RWPE2 (cell line): ENCODE results near the gene PITPNC1.

Experiments used
- ATAC-seq: fragments of 200-7000 bp; cut with Tn5 transposase; 3 replicates; pipeline ENCODE4 v1.9.1; 2021; ENCODE audit warnings: low read depth
- DNase-seq: peaks from one replicate; pipeline ENCODE4 v3.0.0-alpha.2; 2020; ENCODE audit warnings: low spot score
- H3K27ac ChIP-seq: fragments of 450-650 bp; 2 replicates; pipeline ENCODE4 v1.5.1; 2017; ENCODE audit warnings: mild to moderate bottlenecking; ENCODE audit not compliant: poor library complexity, severe bottlenecking
- H3K27me3 ChIP-seq: fragments of 250-450 bp; sonication (Bioruptor Pico); 2 replicates; pipeline ENCODE4 v1.5.1; 2021; ENCODE audit warnings: mild to moderate bottlenecking, moderate library complexity; ENCODE audit not compliant: insufficient read depth, poor library complexity, severe bottlenecking
- H3K36me3 ChIP-seq: fragments of 250-450 bp; sonication (Bioruptor Pico); 2 replicates; pipeline ENCODE4 v1.5.1; 2020; ENCODE audit warnings: low read depth, mild to moderate bottlenecking, moderate library complexity
- H3K4me1 ChIP-seq: fragments of 250-450 bp; sonication (Bioruptor Pico); 2 replicates; pipeline ENCODE4 v1.5.1; 2021; ENCODE audit warnings: mild to moderate bottlenecking, moderate library complexity; ENCODE audit not compliant: insufficient read depth, poor library complexity, severe bottlenecking
- H3K4me3 ChIP-seq: fragments of 250-450 bp; sonication (Bioruptor Pico); 2 replicates; pipeline ENCODE4 v1.5.1; 2021; ENCODE audit warnings: mild to moderate bottlenecking, moderate library complexity; ENCODE audit not compliant: severe bottlenecking
- H3K9me3 ChIP-seq: fragments of 250-450 bp; sonication (Bioruptor Pico); 2 replicates; pipeline ENCODE4 v1.5.1; 2021; ENCODE audit warnings: mild to moderate bottlenecking, moderate library complexity; ENCODE audit not compliant: severe bottlenecking
- TF ChIP-seq, protein P1 (sequence below): fragments of 450-650 bp; IDR thresholded peaks from one replicate; pipeline ENCODE4 v1.5.1; 2017; ENCODE audit warnings: mild to moderate bottlenecking, moderate library complexity; ENCODE audit not compliant: poor library complexity, severe bottlenecking

PITPNC1 gene

DNA sequence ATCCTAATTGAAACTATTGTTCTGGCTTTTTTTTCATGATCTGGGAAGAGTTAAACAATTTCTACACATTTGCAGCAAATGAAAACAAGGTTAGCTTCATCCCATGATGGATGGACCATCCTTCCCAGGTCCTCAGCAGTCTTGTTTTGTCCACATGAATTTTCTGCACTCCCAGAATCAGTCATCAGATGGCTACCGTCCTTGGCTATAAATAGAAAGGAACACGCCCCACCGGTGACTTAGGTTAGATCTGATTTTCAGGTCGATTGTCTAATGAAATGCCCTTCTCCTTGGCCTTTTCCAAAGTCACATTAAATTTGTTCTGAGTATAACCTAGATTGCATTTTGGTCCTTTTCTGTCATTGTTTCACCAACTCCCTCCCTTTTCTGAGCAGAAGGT, 299.2 kb downstream of the PITPNC1 start:
- no peaks in the 10 kb centered on the region for H3K27me3 ChIP-seq
- no peak for DNase-seq
- H3K27ac ChIP-seq, result no peak overlapping the region
- no peak for ATAC-seq
- H3K9me3 ChIP-seq, result no peaks in the 10 kb centered on the region
- no peaks in the 10 kb centered on the region for H3K4me1 ChIP-seq
- H3K36me3 ChIP-seq, result peaks cover 35% of the 10 kb centered on the region
- no peak overlapping the region for H3K4me3 ChIP-seq
- TF ChIP-seq, protein P1, sequence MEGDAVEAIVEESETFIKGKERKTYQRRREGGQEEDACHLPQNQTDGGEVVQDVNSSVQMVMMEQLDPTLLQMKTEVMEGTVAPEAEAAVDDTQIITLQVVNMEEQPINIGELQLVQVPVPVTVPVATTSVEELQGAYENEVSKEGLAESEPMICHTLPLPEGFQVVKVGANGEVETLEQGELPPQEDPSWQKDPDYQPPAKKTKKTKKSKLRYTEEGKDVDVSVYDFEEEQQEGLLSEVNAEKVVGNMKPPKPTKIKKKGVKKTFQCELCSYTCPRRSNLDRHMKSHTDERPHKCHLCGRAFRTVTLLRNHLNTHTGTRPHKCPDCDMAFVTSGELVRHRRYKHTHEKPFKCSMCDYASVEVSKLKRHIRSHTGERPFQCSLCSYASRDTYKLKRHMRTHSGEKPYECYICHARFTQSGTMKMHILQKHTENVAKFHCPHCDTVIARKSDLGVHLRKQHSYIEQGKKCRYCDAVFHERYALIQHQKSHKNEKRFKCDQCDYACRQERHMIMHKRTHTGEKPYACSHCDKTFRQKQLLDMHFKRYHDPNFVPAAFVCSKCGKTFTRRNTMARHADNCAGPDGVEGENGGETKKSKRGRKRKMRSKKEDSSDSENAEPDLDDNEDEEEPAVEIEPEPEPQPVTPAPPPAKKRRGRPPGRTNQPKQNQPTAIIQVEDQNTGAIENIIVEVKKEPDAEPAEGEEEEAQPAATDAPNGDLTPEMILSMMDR, result no peak

DNA sequence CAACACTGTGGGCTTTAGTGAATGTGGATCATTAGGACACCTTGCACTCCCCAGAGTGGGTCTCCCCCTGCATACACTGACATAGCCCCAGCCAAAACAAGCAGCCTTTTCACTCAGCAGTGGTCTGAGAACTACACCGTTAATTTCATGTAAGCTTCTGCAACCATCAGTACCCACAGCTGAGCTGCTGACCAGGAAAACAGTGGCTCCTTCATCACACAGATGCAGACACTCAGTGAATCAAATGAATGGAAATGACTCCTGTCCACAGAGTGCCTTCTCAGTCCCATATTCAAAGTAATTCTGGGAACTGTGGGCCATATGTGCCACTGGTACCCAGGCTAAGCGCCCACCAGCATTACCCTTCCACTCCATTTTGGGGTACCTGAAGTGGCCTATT, 301.3 kb downstream of the PITPNC1 start:
- Histone ChIP-seq H3K4me3 (no peak overlapping the region), H3K4me1 (no peaks in the 10 kb centered on the region), H3K27ac (no peak overlapping the region), H3K36me3 (peaks cover 23% of the 10 kb centered on the region; the same call in 1 of the 2 replicates), H3K9me3 (no peaks in the 10 kb centered on the region), H3K27me3 (no peaks in the 10 kb centered on the region)
- TF ChIP-seq, protein P1, result no peak
- ATAC-seq (no peak), DNase-seq (no peak)

DNA sequence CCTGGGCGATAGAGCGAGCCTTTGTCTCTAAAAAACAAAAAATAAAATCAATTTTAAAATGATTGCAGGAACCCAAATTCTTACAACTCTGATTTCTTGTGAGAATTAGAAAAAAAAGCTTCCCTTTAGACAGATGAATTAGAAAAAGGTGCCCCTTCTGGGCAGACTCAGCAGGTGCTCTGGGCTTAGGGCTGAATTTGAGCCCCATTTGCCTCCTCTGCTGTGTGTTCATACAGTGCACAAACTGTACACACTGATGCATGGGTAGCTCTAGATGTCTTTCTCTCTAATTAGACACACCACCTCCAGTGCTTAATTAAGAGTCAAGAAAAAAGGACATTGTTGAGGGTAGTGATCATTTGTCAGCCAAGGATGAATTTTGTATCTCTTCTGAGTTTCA, 302.1 kb downstream of the PITPNC1 start:
- TF ChIP-seq, protein P1, result no peak
- Histone ChIP-seq H3K9me3 (no peaks in the 10 kb centered on the region), H3K27ac (no peak overlapping the region), H3K4me3 (no peak overlapping the region), H3K27me3 (no peaks in the 10 kb centered on the region), H3K36me3 (peaks cover 21% of the 10 kb centered on the region; the same call in 1 of the 2 replicates), H3K4me1 (no peaks in the 10 kb centered on the region)
- no peak for ATAC-seq
- no peak for DNase-seq

DNA sequence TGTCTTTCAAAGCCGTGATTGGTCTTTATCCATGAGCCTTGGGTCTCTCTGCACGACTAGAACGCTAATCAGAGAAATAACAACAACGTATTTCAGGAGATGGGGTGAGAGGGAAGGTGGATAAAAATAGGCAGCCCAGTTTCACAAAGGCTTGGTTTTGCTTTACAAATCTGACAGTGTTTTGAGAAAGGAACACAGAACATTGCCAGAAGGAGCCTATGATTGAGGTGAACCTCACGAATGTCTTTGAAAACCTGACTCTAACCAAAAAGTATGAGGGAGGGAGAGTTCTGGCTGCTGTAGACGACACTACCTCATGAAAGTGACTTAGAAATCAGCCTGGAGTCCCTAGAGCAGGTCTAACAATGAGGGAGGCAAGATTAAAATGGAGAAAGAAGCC, 302.6 kb downstream of the PITPNC1 start:
- DNase-seq (no peak), ATAC-seq (no peak)
- H3K27me3 ChIP-seq, result no peaks in the 10 kb centered on the region
- TF ChIP-seq, protein P1, result no peak
- no peaks in the 10 kb centered on the region for H3K9me3 ChIP-seq
- peaks cover 24% of the 10 kb centered on the region for H3K36me3 ChIP-seq
- no peak overlapping the region for H3K4me3 ChIP-seq
- no peaks in the 10 kb centered on the region for H3K4me1 ChIP-seq
- H3K27ac ChIP-seq, result no peak overlapping the region

- Histone ChIP-seq H3K4me3 (no peak overlapping the region), H3K9me3 (no peaks in the 10 kb centered on the region), H3K27ac (no peak overlapping the region), H3K36me3 (peaks cover 18% of the 10 kb centered on the region), H3K4me1 (no peaks in the 10 kb centered on the region), H3K27me3 (no peaks in the 10 kb centered on the region)
- ATAC-seq (no peak), DNase-seq (no peak)
- TF ChIP-seq, protein P1, result no peak
Observed at GRCh38 chr17:67680445-67681224, 303.6 kb downstream of the PITPNC1 start.
